MM.1S (cell line): ENCODE results near the gene ARL8B.

ENCODE experiments used
- CTCF ChIP-seq: fragments of 300-600 bp; sonication (generic); IDR thresholded peaks from 2 replicates; pipeline ENCODE4 v1.5.1; 2016; ENCODE audit warnings: antibody characterized with exemption, low read length, mixed read lengths
- EZH2 ChIP-seq: fragments of 300-600 bp; sonication (generic); optimal IDR thresholded peaks from 2 replicates; pipeline ENCODE3; 2017; ENCODE audit warnings: low read depth, mild to moderate bottlenecking, antibody characterized with exemption, low read length, mixed read lengths
- EZH2phosphoT487 ChIP-seq: fragments of 300-600 bp; sonication (generic); IDR thresholded peaks from 2 replicates; pipeline ENCODE4 v1.6.1; 2018; ENCODE audit warnings: antibody characterized with exemption, low read length

DNA sequence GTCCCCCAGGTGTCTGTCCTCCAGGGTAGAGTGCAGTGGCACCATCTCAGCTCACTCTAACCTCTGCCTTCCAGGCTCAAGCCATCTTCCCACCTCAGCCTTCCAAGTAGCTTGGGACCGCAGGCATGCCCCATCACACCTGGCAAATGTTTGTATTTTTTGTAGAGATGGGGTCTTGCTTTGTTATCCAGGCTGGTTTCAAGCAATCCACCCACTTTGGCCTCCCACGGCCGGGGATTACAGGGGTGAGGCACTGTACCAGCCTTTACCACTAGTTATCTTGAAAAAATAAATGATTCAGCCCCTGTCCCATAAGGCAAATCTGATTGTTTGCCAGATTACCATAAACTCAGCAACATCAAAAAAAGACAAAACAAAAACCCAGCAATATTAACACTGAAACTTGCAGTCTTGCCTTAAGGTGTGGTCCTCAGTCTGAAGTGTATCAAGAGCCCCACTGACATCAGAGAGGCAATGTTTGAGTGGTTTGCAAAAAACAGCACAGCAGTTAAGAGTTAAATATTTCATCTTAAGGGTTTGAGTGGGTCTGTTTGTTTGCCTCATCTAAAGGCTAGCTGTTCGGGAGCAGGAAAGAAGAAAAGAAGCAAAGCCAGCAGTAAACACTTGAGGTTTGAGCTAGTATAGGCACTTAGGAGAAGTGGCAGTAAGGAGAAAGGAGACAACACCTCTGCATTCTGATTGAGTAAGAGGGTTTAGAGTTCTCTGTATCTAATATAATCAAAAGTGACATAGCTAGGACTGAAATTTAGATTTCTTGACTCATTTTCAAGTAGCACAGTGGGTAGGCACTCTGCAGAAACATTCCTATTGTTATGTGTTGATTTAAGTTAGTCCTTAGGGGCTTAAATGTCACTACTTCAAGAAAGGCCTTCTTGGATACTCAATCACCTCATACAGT is 39.1 kb downstream of the ARL8B start:
- TF ChIP-seq CTCF (no peak), EZH2 (no peak), EZH2phosphoT487 (no peak)
